Fibroblast of lung (primary cell): Measurements from ENCODE around the gene SUPT3H. TPM values are rescaled to one million over a fixed set of nuclear protein-coding genes. Genes with fewer than 3 reads are reported as not detected.

ENCODE experiments used
- DNase-seq, 2 donors: peaks; one replicate each; pipeline versions ENCODE4 v3.0.0 to v3.0.0-alpha.2; 2010; ENCODE audit warnings: low read depth in 2 of 2
- H2AFZ ChIP-seq: 2 replicates; pipeline ENCODE4 v1.5.1; 2012; ENCODE audit warnings: low read length, control low read depth, inconsistent platforms
- H3K27ac ChIP-seq: 2 replicates; pipeline ENCODE4 v1.5.1; 2011; ENCODE audit warnings: low read length, control low read depth; ENCODE audit not compliant: insufficient read depth
- H3K27me3 ChIP-seq: 2 replicates; pipeline ENCODE4 v1.5.1; 2011; ENCODE audit warnings: mild to moderate bottlenecking, low read length; ENCODE audit not compliant: control insufficient read depth, insufficient read depth
- H3K36me3 ChIP-seq: 2 replicates; pipeline ENCODE4 v1.5.1; 2011; ENCODE audit warnings: low read length; ENCODE audit not compliant: control insufficient read depth, insufficient read depth
- H3K4me1 ChIP-seq: 2 replicates; pipeline ENCODE4 v1.5.1; 2011; ENCODE audit warnings: low read length; ENCODE audit not compliant: control insufficient read depth, insufficient read depth; ENCODE audit errors: extremely low read depth
- H3K4me2 ChIP-seq: 2 replicates; pipeline ENCODE4 v1.5.1; 2011; ENCODE audit warnings: low read length, control low read depth; ENCODE audit not compliant: insufficient read depth; ENCODE audit errors: extremely low read depth
- H3K4me3 ChIP-seq, 4 experiments: fragments of 200-600 bp in 1 of 4; sonication (generic) in 1 of 4; replicated peaks in 1 of 4; 2 replicates each; pipeline ENCODE4 v1.5.1; 2011 to 2016; ENCODE audit warnings: low read length in 4 of 4, low read depth in 3 of 4, mild to moderate bottlenecking in 3 of 4, control low read depth in 2 of 4, inconsistent platforms in 1 of 4, mixed read lengths in 1 of 4; ENCODE audit not compliant: insufficient read depth in 1 of 4; ENCODE audit errors: control extremely low read depth in 1 of 4
- H3K79me2 ChIP-seq: 2 replicates; pipeline ENCODE4 v1.5.1; 2012; ENCODE audit warnings: mild to moderate bottlenecking, low read length, inconsistent platforms; ENCODE audit not compliant: control insufficient read depth, insufficient read depth
- H3K9ac ChIP-seq: 2 replicates; pipeline ENCODE4 v1.5.1; 2011; ENCODE audit warnings: mild to moderate bottlenecking, low read length, control low read depth; ENCODE audit not compliant: insufficient read depth
- H3K9me3 ChIP-seq: 2 replicates; pipeline ENCODE4 v1.5.1; 2012; ENCODE audit warnings: low read depth, low read length; ENCODE audit not compliant: control insufficient read depth, insufficient read depth
- H4K20me1 ChIP-seq: 2 replicates; pipeline ENCODE4 v1.5.1; 2011; ENCODE audit warnings: low read length; ENCODE audit not compliant: control insufficient read depth, insufficient read depth; ENCODE audit errors: extremely low read depth
- EZH2 ChIP-seq: IDR thresholded peaks from 2 replicates; pipeline ENCODE4 v1.5.1; 2012; ENCODE audit warnings: low read length, control low read depth, mild to moderate bottlenecking; ENCODE audit errors: missing control alignments
- polyA plus RNA-seq, 2 donors: library from polyadenylated mRNA; depleted of rRNA in 1 of 2; stranded (reverse) in 1 of 2; unstranded in 1 of 2; fragments of >200 nt; gene quantifications; 2 replicates each; pipeline ENCODE4 v1.2.1, GENCODE V29; 2011 to 2012; ENCODE audit warnings: missing spikeins in 1 of 2
- total RNA-seq: library from RNA; depleted of rRNA; stranded (reverse); fragments of >200 nt; gene quantifications from 2 replicates; pipeline ENCODE4 v1.2.1, GENCODE V29; 2014
- TF ChIP-seq, protein P1 (sequence below), 2 donors: IDR thresholded peaks in 1 of 2; conservative IDR thresholded peaks in 1 of 2; 1 replicate in 1 of 2; 2 replicates in 1 of 2; pipeline ENCODE4 v1.5.1; 2011 to 2012; ENCODE audit warnings: low read length in 2 of 2, control low read depth in 1 of 2, inconsistent platforms in 1 of 2, low read depth in 1 of 2, mild to moderate bottlenecking in 1 of 2

The SUPT3H gene
- total and polyA plus RNA-seq, 2 donors (not counting 1 experiment from before 2014, with no cell fraction given) = 8.3 to 8.5 TPM

DNA sequence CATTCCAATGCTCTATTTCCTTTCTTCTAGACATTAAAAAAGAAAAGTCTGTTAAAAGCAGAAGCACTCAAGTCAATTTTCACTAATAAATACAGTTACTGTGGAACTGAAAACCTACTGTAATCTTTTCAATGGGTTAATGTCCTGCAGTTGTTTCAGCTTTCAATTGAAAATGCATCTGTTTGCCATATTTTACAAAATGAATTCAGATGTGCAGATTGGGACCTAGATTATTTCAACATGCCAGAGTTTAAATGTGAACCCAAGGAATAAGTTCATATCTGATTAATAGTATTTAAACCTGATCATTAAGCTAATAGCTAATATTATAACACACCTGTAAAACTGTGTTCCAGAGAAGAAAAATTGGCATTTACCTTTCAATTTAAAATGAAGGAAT lies 9.7 kb downstream of the SUPT3H start:
- no peak overlapping the region for H3K4me2 ChIP-seq
- no peaks in the 10 kb centered on the region for H3K27me3 ChIP-seq
- TF ChIP-seq EZH2 = no peak
- TF ChIP-seq, protein P1, sequence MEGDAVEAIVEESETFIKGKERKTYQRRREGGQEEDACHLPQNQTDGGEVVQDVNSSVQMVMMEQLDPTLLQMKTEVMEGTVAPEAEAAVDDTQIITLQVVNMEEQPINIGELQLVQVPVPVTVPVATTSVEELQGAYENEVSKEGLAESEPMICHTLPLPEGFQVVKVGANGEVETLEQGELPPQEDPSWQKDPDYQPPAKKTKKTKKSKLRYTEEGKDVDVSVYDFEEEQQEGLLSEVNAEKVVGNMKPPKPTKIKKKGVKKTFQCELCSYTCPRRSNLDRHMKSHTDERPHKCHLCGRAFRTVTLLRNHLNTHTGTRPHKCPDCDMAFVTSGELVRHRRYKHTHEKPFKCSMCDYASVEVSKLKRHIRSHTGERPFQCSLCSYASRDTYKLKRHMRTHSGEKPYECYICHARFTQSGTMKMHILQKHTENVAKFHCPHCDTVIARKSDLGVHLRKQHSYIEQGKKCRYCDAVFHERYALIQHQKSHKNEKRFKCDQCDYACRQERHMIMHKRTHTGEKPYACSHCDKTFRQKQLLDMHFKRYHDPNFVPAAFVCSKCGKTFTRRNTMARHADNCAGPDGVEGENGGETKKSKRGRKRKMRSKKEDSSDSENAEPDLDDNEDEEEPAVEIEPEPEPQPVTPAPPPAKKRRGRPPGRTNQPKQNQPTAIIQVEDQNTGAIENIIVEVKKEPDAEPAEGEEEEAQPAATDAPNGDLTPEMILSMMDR (conservative IDR thresholded peaks at IDR 0.05 in 1 of 2, IDR thresholded peaks at IDR 0.05 in 1 of 2; ENCODE audit: low read depth in 1 of 2, low read length in 2 of 2) = no peak
- H3K79me2 ChIP-seq = no peaks in the 10 kb centered on the region
- no peak overlapping the region for H3K9ac ChIP-seq
- H3K36me3 ChIP-seq = no peaks in the 10 kb centered on the region
- no peak overlapping the region for H3K27ac ChIP-seq
- H3K4me3 ChIP-seq = no peak overlapping the region
- H3K4me1 ChIP-seq = no peaks in the 10 kb centered on the region
- H3K9me3 ChIP-seq = no peaks in the 10 kb centered on the region
- no peaks in the 10 kb centered on the region for H4K20me1 ChIP-seq
- DNase-seq = no peak
- H2AFZ ChIP-seq = no peak overlapping the region

DNA sequence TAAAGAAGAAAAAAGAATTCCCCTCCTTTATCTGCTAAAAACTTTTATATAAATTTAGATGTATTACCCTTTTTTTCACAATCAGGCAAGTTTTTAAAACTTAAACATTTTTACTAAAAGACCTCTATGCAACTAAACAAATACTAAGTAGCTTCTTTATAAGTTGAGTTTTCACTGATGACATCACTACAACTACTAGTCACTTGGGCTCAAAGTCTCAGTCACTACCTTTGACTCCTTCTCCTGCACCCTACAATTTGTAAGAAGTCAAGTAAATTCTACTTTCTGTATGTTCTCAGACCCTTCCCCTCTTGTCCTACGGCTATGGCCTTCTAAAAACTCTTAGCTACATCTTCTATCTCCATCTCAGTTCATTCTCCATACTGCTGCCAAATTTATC lies 11.2 kb downstream of the SUPT3H start:
- no peak overlapping the region for H3K4me2 ChIP-seq
- H3K79me2 ChIP-seq = no peaks in the 10 kb centered on the region
- H3K27ac ChIP-seq = no peak overlapping the region
- no peaks in the 10 kb centered on the region for H4K20me1 ChIP-seq
- no peaks in the 10 kb centered on the region for H3K27me3 ChIP-seq
- H3K36me3 ChIP-seq = no peaks in the 10 kb centered on the region
- H3K9me3 ChIP-seq = no peaks in the 10 kb centered on the region
- H2AFZ ChIP-seq = no peak overlapping the region
- no peak for DNase-seq
- TF ChIP-seq, protein P1 (conservative IDR thresholded peaks at IDR 0.05 in 1 of 2, IDR thresholded peaks at IDR 0.05 in 1 of 2; ENCODE audit: low read depth in 1 of 2, low read length in 2 of 2) = no peak
- TF ChIP-seq EZH2 = no peak
- H3K9ac ChIP-seq = no peak overlapping the region
- H3K4me3 ChIP-seq = no peak overlapping the region
- H3K4me1 ChIP-seq = no peaks in the 10 kb centered on the region

DNA sequence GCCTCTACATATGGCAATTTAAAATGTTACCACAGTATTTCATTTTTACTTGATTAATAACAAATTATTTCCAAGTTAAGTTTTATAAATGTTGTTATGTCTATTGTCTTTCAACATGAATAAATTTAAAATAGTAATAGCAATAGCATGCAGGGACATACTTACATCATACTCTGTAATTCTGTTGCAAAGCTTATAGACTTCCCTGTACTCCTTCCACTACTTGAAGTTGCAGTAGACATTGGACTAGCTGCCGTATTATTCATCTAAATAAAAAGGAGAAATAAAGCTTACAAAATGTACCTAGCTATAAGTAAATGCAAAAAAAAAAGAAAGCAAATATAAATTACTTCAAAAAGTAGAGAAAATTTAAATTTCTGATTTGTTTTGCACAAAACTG lies 12.7 kb downstream of the SUPT3H start:
- Histone ChIP-seq H3K27me3 (no peaks in the 10 kb centered on the region), H3K36me3 (no peaks in the 10 kb centered on the region), H3K27ac (no peak overlapping the region), H3K4me1 (no peaks in the 10 kb centered on the region), H3K4me3 (no peak overlapping the region), H3K9ac (no peak overlapping the region), H3K79me2 (no peaks in the 10 kb centered on the region), H3K9me3 (no peaks in the 10 kb centered on the region), H2AFZ (no peak overlapping the region), H3K4me2 (no peak overlapping the region), H4K20me1 (no peaks in the 10 kb centered on the region)
- DNase-seq = no peak
- no peak for TF ChIP-seq EZH2
- TF ChIP-seq, protein P1 (conservative IDR thresholded peaks at IDR 0.05 in 1 of 2, IDR thresholded peaks at IDR 0.05 in 1 of 2; ENCODE audit: low read depth in 1 of 2, low read length in 2 of 2) = no peak
